HG02852 (cell line): ENCODE measurements around the gene FBXL7.

Experiments used
- ATAC-seq: cut with Tn5 transposase; IDR thresholded peaks from one replicate; pipeline ENCODE4 v1.9.1; 2021; ENCODE audit warnings: mild to moderate bottlenecking, moderate library complexity; ENCODE audit not compliant: unreplicated experiment

The FBXL7 gene

DNA sequence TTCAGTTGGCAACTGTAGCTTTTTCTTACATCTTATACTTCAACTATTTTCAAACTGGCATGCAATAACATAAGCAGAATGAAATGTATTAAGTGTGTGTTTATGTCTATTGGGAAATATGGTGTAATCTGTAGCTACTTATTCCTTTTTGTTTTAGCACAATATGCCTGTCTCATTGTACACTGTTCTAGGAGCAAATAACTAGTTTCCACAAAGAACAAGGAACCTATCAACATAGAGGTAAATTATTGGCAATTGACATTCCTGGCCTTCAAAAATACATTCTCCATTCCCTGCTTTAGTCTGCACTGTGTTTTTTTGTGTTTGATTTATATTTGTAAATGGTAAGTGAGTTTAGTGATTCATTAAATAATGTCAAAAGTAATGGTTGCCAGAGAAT, 75.7 kb downstream of the FBXL7 start:
- no peak for ATAC-seq

DNA sequence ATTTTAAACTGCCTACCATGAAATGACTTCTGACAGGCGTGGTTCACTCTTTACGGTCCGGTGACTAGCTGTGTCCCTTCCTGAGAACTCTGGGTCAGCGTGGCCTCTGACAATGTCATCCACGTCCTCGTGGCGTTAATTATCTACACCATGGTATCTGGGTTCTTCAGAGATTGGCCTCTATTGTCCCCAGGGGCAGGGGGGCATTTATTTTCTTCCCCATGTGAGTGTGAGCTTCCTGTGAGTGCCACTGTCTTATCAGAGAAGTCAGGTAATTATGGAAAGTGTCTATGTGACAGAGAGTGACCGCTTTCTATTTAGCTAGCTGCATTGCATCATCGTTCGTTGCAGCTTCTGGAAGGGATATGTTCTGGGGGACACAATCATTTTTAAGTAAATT, 77.2 kb downstream of the FBXL7 start:
- ATAC-seq: no peak

DNA sequence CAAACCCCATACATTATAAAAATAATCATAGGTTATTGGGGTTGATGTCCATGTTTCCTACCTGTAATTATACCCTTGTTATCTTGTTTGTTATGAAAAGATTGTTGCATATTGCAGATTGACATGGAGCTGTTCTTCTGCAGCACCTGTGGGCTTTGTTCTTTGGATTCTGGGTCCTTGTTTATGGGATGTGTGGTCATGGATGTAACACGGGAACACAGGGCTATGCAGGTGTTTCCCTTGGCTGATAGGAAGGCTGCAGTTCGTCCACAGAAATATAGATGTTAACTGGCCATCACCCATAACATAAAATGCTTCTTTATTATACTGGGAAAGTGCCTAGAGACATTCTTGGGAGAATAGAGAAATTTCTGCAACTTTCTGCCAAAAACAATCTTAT, 77.9 kb downstream of the FBXL7 start:
- no peak for ATAC-seq

DNA sequence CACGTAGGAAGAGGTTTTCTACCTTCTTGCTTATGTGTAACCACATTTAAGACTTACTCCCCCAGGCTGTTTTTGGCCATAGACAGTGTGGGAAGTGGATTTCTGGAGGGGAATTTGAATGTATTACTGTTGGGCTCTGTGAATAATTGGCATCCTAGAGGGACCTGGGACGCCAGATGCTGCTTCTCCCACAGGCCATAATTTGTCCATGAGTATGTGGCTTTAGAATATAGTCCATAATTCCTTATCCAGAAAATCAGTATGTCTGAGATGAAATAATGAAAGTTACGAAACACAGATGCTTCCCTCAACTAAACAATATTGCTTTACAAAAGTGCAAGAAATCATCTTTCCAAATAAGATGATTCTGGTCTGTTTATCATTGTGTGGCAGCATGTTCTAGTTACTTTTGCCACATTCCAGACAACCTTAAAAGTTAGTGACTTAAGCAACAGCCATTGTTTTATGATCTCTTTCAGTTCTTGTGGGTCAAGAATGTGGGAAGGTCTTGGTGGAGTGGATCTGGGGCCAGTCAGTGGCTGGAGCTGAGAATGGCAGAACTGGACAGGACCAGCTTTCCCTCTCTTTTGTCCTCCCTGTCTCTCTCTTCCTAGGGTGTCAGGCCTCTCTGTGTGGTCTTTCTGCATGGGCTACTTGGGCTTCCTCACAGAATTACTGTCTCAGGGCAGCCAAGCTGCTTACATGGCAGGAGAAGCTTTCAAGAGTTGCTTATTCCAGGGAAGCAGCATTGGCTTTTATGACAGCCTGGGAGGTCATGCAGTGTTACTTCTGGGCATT, 79.4 kb downstream of the FBXL7 start:
- ATAC-seq: no peak

DNA sequence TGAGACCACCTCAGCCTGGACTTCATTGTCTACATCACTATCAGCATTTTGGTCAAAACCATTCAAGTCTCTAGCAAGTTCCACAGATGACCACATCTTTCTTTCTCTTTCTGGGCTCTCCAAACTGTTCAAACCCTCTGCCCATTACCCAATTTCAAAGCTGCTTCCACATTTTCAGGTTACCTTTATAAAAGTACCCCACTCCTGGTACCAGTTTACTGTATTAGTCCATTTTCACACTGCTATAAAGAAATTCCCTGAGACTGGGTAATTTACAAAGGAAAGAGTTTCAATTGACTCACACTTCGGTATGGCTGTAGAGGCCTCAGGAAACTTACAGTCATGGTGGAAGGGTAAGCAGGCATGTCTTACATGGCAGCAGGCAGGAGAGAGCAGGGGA, 84.5 kb downstream of the FBXL7 start:
- ATAC-seq: no peak

DNA sequence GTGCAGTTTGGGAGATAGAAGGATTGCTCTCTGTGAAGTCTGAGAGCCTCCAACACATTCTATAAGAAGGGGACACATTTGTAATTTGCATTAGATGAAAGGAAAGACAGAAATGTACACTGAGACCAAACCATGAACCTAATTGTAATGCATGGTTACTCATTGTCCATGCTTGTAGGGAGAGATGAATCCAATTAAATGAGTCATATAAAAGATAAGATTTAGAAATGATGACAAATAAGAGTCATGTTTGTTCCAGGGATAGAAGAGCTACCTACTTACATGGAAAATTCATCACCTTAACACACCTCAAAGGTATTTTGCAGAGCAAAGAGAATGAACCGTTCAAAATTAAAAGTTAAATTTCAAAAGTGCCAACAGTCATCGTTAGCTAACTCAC, 85.1 kb downstream of the FBXL7 start:
- no peak for ATAC-seq

DNA sequence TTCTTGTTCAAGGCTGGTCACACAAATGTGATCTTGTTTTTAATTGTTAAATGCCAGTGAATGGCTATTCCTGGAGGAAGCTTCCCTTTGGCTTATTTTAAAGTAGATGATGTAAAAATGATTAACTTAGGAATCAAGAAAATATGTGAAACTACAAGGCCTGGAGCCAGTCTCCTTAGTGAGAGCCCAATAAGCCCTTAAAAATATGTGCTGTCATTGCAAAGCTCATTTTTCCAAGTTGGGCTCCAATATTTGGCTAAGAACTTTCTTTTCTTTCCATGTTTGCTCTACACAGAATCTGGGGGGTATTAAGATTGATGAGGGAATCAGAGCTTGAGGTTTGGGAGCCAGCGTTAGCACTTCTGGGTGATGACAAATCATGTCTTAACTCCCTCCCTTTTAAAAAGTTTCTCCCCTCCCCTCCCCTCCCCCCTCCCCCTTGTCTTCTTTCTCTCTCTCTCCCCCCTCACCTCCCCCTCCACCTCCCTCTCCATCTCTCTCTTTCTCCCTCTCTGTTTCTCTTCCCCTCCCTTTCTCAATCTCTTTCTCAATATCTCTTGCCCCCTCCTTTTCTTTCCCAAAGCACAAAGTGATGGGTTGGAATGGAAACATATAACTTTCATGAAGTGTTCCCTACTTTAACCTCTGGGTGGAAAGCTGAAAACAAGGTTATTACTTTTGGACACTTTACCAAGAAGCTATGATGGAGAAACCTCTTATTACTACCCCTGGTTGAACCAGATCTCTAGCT, 86.0 kb downstream of the FBXL7 start:
- no peak for ATAC-seq

DNA sequence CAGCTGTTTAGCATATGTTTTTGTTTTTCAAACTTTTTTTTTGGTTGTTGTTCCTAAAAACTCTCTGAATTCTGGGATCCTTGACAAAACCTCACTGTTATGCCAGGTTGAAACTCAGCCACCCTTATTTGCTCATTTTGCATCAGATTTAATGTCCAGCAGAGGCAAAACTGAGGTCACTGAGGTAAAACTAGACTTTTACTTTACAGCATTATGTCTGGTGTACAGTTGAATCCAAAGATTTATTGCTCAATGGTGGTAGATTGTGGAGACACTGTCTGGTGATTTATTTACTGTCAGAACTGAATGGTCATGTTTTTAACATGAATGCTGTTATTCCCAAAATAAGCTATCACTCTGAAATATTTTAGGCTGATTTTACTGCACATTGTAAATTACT, 87.9 kb downstream of the FBXL7 start:
- no peak for ATAC-seq

DNA sequence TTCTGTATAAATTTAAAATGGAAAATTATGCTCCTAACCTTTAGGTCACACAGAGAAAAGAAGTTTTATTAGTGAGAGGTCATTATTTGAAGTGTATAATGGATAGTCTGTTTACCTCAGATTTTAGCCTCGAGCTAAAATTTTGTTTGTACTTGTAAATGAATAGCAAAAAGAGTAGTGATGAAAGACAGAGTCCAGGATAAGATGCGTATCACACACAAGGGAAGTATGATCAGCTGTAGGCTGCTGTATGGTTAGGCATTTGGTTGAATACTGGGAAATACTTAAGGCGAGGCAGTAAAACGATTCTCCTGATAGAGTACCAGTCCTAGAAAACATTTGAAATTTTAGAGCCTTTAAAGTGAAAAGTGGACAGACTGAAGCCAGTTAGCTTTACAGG, 92.7 kb downstream of the FBXL7 start:
- ATAC-seq: no peak

DNA sequence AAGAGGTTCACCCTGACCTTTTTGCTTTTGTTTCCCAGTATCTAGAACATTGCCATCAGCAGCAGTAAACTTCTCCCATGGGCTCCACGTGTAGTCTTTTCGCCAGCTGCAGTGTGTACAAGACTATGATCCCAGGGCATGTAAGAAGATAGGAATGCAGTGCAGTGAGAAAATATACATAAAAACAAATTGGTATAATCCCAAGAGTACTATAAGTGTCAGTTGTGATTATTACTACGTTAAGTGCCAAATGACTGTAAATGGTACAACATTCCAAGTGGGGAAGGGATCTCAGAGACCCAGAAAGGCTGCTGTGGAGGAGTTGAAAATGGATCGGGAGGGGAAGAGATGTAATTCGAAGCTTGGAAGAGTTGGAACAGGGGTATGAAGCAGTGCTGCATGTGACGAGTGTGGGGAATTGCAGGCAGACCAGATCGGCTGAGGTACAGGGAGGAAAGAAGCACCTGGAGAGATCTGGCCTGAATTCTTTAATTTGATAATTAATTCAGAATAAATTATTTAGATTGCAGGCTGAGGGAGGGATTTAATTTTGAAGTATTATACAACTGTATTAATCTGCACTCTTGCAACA, 95.1 kb downstream of the FBXL7 start:
- no peak for ATAC-seq

DNA sequence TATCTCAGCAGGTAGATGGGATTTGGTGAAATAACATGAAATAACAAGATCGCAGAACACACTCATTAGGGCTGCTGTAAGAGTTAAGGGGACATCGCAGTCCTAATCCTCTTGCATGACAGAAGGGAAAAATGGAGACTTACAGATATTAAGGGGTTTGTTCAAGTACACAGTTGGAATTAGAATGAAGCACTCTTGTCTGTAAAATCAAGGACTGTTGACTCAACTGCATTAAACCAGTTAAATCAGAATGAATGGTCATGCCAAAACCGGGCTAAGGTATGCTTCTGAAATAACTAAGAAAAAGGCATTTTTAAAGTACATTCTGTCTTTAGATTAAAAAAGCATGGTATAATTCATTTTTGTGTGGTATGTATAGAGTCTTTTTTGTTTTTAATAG, 95.9 kb downstream of the FBXL7 start:
- ATAC-seq: no peak

DNA sequence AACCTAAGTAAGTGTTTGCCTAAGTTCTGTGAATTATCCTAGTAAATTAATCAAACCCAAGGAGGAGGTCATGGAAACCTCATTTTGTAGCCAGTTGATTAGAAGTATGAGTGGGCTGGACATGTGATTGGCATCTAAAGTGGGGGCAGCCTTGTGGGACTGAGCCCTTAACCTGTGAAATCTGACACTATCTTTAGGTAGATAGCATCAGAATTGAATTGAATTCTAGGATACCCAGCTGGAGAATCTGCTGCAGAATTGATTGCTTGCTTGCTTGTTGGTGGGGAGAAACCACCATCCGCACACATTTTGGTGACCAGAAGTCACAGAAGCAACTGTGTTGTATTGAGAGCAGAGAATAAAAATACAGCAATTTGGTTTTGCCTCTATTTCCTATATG, 97.0 kb downstream of the FBXL7 start:
- no peak for ATAC-seq

DNA sequence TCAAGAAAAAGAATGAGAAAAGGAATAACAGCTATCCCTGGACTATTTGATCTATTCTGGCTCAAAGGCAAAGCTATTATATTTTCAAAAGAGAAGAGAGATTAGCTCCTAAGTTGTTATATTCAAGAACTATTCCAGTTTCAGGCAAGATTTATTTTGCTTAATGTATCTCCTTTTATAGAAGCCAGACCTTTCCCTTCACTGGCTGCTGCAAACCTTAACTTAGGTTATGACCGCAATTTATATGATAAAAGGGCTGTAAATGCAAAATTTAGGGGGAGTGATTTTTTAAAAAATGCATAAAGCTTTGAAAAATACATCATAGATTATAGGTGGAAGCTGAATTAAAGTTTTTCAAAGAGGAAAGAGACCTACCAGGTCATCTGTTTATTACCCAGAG, 97.8 kb downstream of the FBXL7 start:
- ATAC-seq: no peak

DNA sequence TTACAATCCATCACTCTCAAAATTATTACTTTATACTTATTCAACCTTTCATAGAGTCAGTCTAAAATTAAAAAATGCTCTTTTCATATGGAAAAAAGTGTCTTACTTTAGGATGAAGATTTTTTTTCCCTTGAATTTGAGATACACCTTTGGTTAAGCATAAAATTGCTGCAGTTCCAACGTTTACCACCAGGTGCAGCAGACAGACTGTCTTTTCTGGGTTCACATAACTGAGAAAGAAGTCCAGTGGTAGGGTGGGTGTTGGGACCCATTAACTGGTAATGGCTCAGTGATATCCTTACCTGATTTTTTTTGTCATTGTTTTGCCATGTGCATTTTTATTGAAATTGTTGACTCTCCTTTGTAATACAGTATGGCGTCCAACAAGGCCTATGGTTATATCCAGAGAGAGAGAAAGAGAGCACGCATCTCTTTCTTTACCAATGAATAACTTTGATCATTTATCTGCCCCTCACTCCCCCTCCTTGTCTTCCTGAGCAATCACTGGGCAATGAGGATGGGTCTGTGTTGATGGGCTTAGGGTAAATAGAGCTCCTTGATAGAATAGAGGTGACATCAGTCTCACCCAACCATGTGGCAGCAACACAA, 98.4 kb downstream of the FBXL7 start:
- no peak for ATAC-seq

DNA sequence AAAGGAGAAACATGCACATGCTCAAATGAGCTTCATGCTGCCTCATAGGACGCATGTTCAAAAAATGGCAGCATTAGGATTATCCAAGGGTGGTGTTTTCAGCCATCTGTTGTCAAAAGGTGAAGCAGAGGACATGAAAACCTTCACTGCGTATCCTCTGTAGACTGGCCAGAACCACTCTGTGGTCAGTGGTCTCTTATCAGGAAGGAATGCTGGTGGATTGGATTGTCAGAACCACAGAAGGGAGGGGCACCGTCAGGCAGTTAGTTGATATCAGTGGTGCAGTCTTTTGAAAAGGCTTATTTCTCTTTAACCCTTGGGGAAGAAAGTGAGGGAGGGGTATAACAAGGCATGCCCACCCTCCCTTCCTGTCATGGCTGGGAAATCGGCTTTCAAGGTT, 100.1 kb downstream of the FBXL7 start:
- ATAC-seq: no peak

DNA sequence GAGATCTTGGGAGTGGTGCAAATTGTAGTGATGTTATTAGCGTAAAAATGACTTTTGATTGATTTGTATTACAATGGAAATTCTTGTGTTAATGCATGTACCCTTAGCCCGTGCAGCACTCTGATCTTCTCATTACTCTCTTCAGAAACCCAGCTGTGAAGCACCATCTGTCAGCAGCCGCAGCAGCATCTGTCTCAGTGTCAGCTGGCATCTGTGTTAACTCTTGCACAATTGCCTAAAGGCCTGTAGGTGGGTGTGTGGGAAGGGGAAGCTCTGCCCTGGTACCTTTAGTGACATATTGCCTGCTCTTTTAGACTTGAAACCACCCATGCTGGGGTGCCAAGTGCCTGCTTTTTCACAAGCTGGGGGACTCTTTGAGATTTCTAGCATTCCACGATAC, 101.3 kb downstream of the FBXL7 start:
- no peak for ATAC-seq

DNA sequence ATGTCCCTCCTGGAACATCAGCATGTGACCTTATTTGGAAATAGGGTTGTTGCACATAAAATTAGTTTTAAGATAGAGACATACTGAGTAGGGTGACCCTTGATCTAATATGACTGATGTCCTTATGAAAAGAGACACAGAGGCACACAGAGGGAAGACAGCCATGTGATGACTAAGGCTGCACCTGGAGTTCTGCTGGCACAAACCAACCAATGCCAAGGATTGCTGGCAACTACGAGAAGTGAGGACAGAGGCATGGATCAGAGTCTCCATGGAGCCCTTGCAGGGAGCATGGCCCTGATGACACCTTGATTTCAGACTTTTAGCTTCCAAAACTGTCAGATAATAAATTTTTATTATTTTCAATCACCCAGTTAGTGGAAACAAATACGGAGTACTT, 101.9 kb downstream of the FBXL7 start:
- no peak for ATAC-seq

DNA sequence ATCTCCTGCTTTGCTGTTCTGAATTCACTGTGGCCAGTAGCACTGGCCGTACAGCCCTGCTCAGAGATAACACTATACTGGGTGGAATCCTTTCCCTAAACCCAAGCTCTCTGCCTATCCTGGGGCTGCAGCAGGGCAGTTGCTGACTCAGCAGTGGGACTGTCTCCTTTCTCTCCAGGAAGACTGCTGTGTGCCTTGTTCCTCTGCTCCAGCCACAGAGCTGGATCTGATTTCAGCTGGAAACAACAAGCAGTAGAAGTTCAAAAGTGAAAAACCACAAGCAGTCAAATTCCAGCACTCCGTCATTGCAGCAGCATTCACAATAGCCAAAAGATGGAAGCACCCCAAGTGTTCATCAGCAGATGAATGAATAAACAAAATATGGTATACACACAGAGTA, 105.0 kb downstream of the FBXL7 start:
- ATAC-seq: no peak

DNA sequence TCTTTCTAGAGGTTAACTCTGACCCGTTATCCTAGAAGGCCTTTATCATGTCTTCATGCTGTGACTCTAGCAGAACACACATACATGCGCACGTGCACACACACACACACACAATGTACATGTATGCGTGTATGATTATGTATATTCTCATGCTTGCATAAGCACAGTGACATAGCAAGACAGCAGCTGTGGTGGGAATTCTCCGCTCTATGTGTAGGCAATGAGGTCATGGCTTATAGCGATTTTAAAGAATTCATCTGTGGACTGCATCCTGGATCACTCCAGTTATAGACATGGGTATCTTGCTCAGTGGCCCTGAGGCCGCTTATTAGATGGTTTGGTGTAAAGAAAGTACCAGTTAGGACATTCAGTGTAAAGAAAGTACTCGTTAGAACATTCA, 106.2 kb downstream of the FBXL7 start:
- ATAC-seq: no peak

DNA sequence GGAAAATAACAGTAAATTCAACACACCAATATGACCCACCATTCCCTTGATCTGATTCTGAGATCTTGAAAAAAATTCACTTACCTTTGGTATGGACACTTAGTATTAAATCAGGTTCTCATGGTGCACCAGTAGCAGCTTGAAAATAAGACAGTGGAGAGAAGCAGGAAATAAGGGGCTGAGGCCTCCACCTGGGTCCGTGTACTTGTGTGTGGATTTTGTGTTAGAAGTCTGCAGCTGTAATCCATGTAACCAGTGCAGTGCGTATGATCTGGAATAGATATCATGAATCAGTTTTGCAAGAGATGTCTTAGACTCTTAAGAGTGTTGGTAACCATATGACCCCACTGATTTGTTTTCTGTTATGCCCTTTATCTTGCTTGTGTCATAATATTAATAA, 107.1 kb downstream of the FBXL7 start:
- ATAC-seq: no peak

DNA sequence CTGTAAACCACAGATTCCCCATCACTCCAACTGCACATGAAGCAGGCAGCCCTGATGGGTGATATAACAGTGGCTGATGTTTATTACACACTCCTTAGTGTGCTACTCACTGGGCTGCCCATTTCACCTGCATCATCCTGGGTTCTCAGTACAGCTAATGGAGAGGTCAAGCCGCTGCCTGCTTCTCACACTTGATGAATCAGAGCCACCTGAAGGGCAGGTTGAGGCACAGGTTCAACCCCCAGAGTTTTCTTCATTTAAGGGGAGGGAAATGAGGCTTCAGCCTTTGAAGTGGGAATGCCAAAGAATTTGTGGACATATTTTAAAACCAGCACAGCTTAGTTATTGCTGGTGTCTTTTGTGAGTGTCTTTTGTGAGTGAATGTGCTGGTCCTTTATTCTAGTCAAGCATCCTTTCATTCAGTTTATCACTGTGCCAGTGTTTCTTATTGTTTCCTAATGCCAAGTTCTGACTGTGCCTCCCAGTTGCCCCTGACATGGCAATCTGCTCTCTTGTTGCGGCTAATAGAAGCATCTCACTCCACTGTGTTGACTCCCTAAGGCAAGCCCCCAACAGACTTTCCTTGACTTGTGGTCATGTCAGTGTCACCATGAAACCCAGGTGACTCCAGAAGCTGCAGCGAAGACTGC, 109.2 kb downstream of the FBXL7 start:
- ATAC-seq: no peak
